Right lobe of liver (tissue), 6 donors: ENCODE data around the gene GPR156. TPM values are rescaled to one million over a fixed set of nuclear protein-coding genes. Genes with fewer than 3 reads are reported as not detected.

Experiments used
- ATAC-seq, 4 donors: fragments of 200-7000 bp; cut with Tn5 transposase; one replicate each; pipeline ENCODE4 v1.9.1; 2020; ENCODE audit warnings: mild to moderate bottlenecking in 4 of 4, moderate library complexity in 4 of 4
- DNase-seq, 3 donors: peaks; one replicate each; pipeline ENCODE4 v3.0.0-alpha.2; 2020
- H3K27ac ChIP-seq, 3 donors: fragments of 200-600 bp; one replicate each; pipeline ENCODE4 v1.8.0; 2022
- H3K27me3 ChIP-seq, 2 donors: fragments of 200-600 bp; one replicate each; pipeline ENCODE4 v1.8.0; 2022
- H3K36me3 ChIP-seq, 4 donors: fragments of 200-600 bp; sonication (generic) in 1 of 4; one replicate each; pipeline versions ENCODE4 v1.5.1 to v1.8.0; 2017 to 2022; ENCODE audit warnings: control low read depth in 1 of 4
- H3K4me1 ChIP-seq, 4 donors: fragments of 200-600 bp; sonication (generic) in 1 of 4; one replicate each; pipeline versions ENCODE4 v1.5.1 to v1.8.0; 2017 to 2022; ENCODE audit warnings: control low read depth in 1 of 4
- H3K4me3 ChIP-seq, 3 donors: fragments of 200-600 bp; one replicate each; pipeline ENCODE4 v1.8.0; 2022
- H3K9me3 ChIP-seq, 4 donors: fragments of 200-600 bp; sonication (generic) in 1 of 4; one replicate each; pipeline versions ENCODE4 v1.5.1 to v1.8.0; 2017 to 2022; ENCODE audit warnings: control low read depth in 1 of 4
- POLR2A ChIP-seq: fragments of 450-650 bp; IDR thresholded peaks from one replicate; pipeline ENCODE4 v1.6.1; 2017; ENCODE audit warnings: antibody characterized with exemption, mild to moderate bottlenecking
- WGBS: methylation state at CpG from one replicate; pipeline ENCODE4 v1.1.6; 2018; ENCODE audit warnings: low coverage, low lambda C conversion rate; ENCODE audit not compliant: insufficient coverage; ENCODE audit errors: missing lambda C conversion rate; 5-methylcytosine and 5-hydroxymethylcytosine counted together
- intact Hi-C, 2 donors: fragments of 100-400 bp; cut with DNase I; formaldehyde crosslinking; loops; one replicate each; pipeline versions ENCODE4 v1.11.2 to v1.14.1; 2022
- total RNA-seq, 6 experiments: library from RNA; depleted of rRNA in 2 of 6; stranded (reverse); fragments of >200 nt in 2 of 6; fragmentation: NEBNext Ultra II Directional in 3 of 6; extraction: Animal tissue kit (Norgen Biotek cat#: 25700) in 3 of 6; gene quantifications; one replicate each; pipeline versions ENCODE4 v1.1.0 to v1.2.4, GENCODE V29; 2016 to 2023
- TF ChIP-seq, protein P1 (sequence below), 4 donors: fragments of 200-600 bp in 3 of 4; fragments of 450-650 bp in 1 of 4; IDR thresholded peaks; one replicate each; pipeline versions ENCODE4 v1.5.1 to v1.8.0; 2016 to 2022; ENCODE audit warnings: antibody characterized with exemption in 4 of 4, mild to moderate bottlenecking in 2 of 4
- donor health status: DM: no; HTN: yes; CAD: no.
- donor health status: DM: no; HTN: no; CAD: no.
- donor health status: DM: no; HTN: no; CAD: no.
- donor health status: DM: no; HTN: yes; CAD: no.
- donor health status: DM: no; HTN: yes; CAD: no.

Gene GPR156
- total RNA-seq, 6 experiments from 2014 or later: not detected

DNA sequence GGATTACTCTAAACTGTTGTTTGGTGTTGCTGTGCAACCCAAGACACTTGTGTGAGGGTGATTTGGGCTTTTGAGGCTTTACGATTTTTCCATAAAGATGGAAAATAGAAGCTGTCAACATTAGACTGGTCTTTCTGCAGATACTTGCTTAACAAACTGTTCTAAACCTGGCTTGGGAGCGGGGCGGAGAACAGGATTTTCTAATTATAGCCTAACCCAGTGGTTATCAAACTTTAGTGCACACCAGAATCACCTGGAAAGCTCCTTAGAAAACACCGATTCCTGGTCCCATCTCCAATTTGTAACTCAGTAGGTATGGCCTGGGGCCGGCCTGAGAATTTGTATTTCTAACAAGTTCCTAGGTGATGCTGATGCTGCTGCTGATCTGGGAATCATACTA is 19.0 kb downstream of the GPR156 start:
- intact Hi-C loops: no loop called here

DNA sequence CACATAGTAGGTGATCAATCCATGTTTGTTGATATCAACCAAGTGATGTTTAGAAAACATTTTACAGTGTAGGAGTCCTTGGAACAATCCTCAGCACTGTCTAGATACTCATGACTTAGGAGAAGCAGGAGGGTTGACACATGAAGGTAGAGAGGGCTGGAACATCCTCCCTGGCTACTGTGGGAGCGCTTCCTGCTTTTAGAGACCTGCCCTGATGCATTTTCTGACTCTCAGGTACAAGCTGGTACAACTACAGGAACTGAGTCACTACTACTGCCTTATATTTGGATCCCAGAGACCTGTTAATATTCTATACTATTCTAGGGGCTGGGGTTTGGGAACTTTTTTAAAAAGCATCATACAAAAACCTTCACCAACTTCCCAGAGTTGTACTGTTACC is 20.1 kb downstream of the GPR156 start:
- Histone ChIP-seq H3K36me3 (no peaks in the 10 kb centered on the region), H3K4me3 (no peak overlapping the region), H3K9me3 (no peaks in the 10 kb centered on the region), H3K27me3 (no peaks in the 10 kb centered on the region), H3K4me1 (no peaks in the 10 kb centered on the region), H3K27ac (no peak overlapping the region)
- TF ChIP-seq POLR2A: no peak
- TF ChIP-seq, protein P1, sequence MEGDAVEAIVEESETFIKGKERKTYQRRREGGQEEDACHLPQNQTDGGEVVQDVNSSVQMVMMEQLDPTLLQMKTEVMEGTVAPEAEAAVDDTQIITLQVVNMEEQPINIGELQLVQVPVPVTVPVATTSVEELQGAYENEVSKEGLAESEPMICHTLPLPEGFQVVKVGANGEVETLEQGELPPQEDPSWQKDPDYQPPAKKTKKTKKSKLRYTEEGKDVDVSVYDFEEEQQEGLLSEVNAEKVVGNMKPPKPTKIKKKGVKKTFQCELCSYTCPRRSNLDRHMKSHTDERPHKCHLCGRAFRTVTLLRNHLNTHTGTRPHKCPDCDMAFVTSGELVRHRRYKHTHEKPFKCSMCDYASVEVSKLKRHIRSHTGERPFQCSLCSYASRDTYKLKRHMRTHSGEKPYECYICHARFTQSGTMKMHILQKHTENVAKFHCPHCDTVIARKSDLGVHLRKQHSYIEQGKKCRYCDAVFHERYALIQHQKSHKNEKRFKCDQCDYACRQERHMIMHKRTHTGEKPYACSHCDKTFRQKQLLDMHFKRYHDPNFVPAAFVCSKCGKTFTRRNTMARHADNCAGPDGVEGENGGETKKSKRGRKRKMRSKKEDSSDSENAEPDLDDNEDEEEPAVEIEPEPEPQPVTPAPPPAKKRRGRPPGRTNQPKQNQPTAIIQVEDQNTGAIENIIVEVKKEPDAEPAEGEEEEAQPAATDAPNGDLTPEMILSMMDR (IDR thresholded peaks at IDR 0.05): no peak
- DNase-seq: no peak
- intact Hi-C loops: no loop called here
- 100% methylated on average over 1 of the region's 1 CpG for WGBS
- no peak for ATAC-seq

More for the DNA sequence above, 19.0 kb downstream of the GPR156 start:
- TF ChIP-seq, protein P1 (IDR thresholded peaks at IDR 0.05): no peak
- TF ChIP-seq POLR2A: no peak
- no peak for DNase-seq
- Histone ChIP-seq H3K9me3 (no peaks in the 10 kb centered on the region), H3K4me1 (no peaks in the 10 kb centered on the region), H3K4me3 (no peak overlapping the region), H3K27ac (no peak overlapping the region), H3K27me3 (no peaks in the 10 kb centered on the region), H3K36me3 (no peaks in the 10 kb centered on the region)
- no peak for ATAC-seq
- 63% methylated on average over 4 of the region's 5 CpGs for WGBS

GRCh38 chr3:120263792-120264191 is 21.2 kb downstream of the GPR156 start:
- Histone ChIP-seq H3K27ac (no peak overlapping the region), H3K36me3 (no peaks in the 10 kb centered on the region), H3K27me3 (no peaks in the 10 kb centered on the region), H3K4me1 (no peaks in the 10 kb centered on the region), H3K4me3 (no peak overlapping the region), H3K9me3 (no peaks in the 10 kb centered on the region)
- ATAC-seq (no peak), DNase-seq (no peak)
- TF ChIP-seq, protein P1 (IDR thresholded peaks at IDR 0.05): no peak
- TF ChIP-seq POLR2A: no peak
- 60% methylated on average over 3 of the region's 5 CpGs for WGBS
- intact Hi-C loops: no loop called here

- ATAC-seq (no peak), DNase-seq (no peak)
- intact Hi-C loops: no loop called here
- no peaks in the 10 kb centered on the region for H3K9me3 ChIP-seq
- 73% methylated on average over 1 of the region's 1 CpG for WGBS
- H3K4me1 ChIP-seq: no peaks in the 10 kb centered on the region
- no peak overlapping the region for H3K27ac ChIP-seq
- no peak overlapping the region for H3K4me3 ChIP-seq
- H3K27me3 ChIP-seq: no peaks in the 10 kb centered on the region
- no peak for TF ChIP-seq POLR2A
- TF ChIP-seq, protein P1 (IDR thresholded peaks at IDR 0.05): no peak
- no peaks in the 10 kb centered on the region for H3K36me3 ChIP-seq
These were observed 27.0 kb downstream of the GPR156 start for GRCh38 chr3:120258009-120258408.

GRCh38 chr3:120245386-120245785 is 39.6 kb downstream of the GPR156 start:
- Histone ChIP-seq H3K27me3 (no peaks in the 10 kb centered on the region), H3K9me3 (no peaks in the 10 kb centered on the region), H3K4me3 (no peak overlapping the region), H3K27ac (no peak overlapping the region), H3K4me1 (no peaks in the 10 kb centered on the region), H3K36me3 (no peaks in the 10 kb centered on the region)
- ATAC-seq (no peak), DNase-seq (no peak)
- TF ChIP-seq, protein P1 (IDR thresholded peaks at IDR 0.05): no peak
- no peak for TF ChIP-seq POLR2A
- intact Hi-C loops: loop anchor here (5.0 to 10.0 kb wide), 3 partner anchors 169 to 312 kb away; no protein-coding TSS in a partner anchor
